SK-N-SH (cell line): ENCODE measurements around the gene FUCA1.

Experiments used
- MXI1 ChIP-seq: IDR thresholded peaks from 2 replicates; pipeline ENCODE4 v1.6.1; 2012; ENCODE audit warnings: mild to moderate bottlenecking, low read depth, low read length, improper control_type of control experiment
- POLR2AphosphoS5 ChIP-seq: IDR thresholded peaks from 2 replicates; pipeline ENCODE4 v1.6.1; 2012; ENCODE audit warnings: low read depth, low read length
- RAD21 ChIP-seq: IDR thresholded peaks from 2 replicates; pipeline ENCODE4 v1.6.1; 2012; ENCODE audit warnings: mild to moderate bottlenecking, low read length
- RXRA ChIP-seq: IDR thresholded peaks from 2 replicates; pipeline ENCODE4 v1.4.0; 2012; ENCODE audit warnings: low read depth, mild to moderate bottlenecking, borderline replicate concordance
- TAF1 ChIP-seq: IDR thresholded peaks from 2 replicates; pipeline ENCODE4 v1.6.1; 2012; ENCODE audit warnings: low read depth, mild to moderate bottlenecking, low read length, moderate library complexity, borderline replicate concordance
- TF ChIP-seq, protein P1 (sequence below): fragments of 200-600 bp; sonication (generic); IDR thresholded peaks from 2 replicates; pipeline ENCODE4 v1.6.1; 2017; ENCODE audit warnings: antibody characterized with exemption, mild to moderate bottlenecking, moderate library complexity
- TF ChIP-seq, protein P2 (sequence below): IDR thresholded peaks from 2 replicates; pipeline ENCODE4 v1.4.0; 2012; ENCODE audit warnings: low read depth

DNA sequence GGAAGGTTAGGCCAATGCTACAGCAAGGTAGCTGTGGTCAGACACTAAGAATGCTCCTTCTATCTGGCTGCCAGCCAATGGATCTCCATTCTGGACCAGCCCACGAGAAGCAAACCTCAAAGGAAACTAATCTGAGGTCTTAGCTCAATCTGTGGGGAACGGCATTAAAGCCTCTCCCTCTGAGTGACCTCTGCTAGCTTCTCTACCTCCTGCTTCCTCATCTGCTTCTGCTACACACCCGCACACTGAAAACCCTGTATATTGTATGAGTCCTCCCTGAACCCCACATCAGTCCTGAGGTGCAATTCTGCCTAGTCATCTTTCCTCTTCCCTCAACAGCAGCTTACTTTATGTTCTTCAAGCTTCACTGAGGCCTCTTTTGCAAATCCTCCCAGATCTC is 60.6 kb downstream of the FUCA1 start:
- TF ChIP-seq, protein P1, sequence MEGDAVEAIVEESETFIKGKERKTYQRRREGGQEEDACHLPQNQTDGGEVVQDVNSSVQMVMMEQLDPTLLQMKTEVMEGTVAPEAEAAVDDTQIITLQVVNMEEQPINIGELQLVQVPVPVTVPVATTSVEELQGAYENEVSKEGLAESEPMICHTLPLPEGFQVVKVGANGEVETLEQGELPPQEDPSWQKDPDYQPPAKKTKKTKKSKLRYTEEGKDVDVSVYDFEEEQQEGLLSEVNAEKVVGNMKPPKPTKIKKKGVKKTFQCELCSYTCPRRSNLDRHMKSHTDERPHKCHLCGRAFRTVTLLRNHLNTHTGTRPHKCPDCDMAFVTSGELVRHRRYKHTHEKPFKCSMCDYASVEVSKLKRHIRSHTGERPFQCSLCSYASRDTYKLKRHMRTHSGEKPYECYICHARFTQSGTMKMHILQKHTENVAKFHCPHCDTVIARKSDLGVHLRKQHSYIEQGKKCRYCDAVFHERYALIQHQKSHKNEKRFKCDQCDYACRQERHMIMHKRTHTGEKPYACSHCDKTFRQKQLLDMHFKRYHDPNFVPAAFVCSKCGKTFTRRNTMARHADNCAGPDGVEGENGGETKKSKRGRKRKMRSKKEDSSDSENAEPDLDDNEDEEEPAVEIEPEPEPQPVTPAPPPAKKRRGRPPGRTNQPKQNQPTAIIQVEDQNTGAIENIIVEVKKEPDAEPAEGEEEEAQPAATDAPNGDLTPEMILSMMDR: no peak
- TF ChIP-seq POLR2AphosphoS5 (no peak), TAF1 (no peak), RAD21 (no peak), RXRA (no peak), MXI1 (no peak)
- TF ChIP-seq, protein P2, sequence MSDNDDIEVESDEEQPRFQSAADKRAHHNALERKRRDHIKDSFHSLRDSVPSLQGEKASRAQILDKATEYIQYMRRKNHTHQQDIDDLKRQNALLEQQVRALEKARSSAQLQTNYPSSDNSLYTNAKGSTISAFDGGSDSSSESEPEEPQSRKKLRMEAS: no peak
